ENCODE measurements around the gene CST11.
"Not testable (repeated sequence)": the region's sequence is repeated elsewhere in the genome, so short reads cannot be mapped to it uniquely, and the experiment has no call there.

GRCh38 chr20:23473293-23473692 is 20.6 kb upstream of the CST11 start:
- not testable (repeated sequence) for TF ChIP-seq CTCF, POLR2A (IDR thresholded peaks at IDR 0.05)
